Measurements from ENCODE around the gene PLXNA3.

The PLXNA3 gene

DNA sequence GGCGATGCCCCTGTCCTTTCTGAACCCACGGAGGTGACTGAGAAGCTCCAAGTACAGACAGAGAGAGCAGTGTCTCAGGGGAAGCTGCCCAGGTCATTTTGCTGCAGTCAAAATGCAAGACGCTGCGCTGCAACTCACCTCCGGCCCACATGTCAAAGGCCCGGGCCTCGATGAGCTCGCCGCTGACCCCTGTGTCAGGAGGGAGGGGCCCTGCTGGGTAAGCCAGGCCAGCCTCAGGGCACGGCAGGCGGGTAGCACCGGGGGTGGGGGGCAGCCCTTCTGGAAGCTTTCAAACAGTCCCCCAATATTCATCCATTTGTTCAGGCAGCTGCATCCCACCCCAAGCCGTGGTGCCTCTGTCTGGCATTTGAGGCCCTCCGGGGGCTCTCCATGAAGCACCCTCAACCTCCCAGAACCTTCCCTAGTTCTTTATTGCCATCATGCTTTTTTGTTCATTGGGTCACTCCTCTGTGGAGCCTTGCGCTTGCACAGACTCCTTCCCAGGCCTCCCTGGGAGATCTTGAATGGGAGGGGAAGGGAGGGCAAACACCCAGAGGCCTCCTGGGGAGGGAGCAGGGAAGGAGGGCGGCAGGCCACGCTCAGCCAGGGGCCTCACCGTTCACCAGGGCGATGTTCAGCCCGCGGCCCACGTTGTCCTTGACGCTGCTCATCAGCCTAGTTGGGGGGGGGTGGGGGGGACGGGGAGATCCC, 49.7 kb downstream of the PLXNA3 start:
- DNase-seq, result no peak

DNA sequence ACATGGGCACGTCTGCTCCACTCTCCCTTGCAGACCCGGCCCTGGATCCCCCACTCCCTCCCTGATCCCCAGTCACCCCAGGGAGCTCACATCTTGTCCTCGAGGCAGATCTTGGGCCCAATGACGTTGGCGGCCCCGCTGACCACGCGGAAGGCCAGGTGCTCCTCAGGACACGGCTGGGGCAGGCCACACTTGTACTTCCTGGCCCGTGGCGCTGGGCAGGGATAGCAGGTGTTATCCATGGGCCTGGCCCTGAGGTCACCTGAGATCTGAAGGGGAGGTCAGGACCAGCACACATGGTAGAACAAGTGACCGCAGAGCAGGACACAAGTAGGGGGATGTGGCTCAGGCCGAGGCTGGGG, 50.3 kb downstream of the PLXNA3 start:
- no peak for DNase-seq

DNA sequence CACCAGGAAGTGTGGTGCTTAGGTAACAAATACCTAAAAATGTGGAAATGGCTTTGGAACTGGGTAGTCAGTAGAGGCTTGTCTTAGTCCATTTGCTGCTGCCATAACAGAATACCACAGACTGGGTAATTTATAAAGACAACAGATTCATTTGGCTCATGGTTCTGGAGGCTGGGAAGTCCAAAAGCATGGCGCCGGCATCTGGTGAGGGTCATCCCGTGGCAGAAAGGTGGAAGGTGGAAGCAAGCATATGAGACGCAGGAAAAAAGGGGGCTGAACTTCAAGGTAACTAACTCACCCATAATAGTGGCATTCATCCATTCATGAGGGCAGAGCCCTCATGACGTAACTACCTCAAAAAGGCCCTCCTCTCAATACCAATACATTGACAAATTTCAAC, 51.4 kb downstream of the PLXNA3 start:
- no peak for DNase-seq

DNA sequence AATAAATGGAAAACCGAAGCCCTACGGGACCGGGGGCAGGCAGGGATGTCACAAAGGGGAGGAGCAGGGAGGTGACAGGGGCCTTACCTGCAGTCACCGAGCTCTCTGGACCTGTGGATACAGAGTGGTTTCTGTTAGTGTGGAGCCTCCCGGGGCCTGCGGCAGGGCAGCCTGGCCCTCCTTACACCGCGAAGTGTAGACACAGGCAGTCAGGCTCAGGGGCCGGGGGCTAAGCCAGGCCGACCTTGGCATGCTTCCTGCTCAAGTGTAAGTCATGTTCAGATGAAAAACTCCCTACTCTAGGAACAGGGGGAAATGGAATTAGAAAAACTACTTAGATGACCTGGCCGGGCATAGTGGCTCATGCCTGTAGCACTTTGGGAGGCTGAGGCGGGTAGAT, 53.7 kb downstream of the PLXNA3 start:
- DNase-seq, result no peak

DNA sequence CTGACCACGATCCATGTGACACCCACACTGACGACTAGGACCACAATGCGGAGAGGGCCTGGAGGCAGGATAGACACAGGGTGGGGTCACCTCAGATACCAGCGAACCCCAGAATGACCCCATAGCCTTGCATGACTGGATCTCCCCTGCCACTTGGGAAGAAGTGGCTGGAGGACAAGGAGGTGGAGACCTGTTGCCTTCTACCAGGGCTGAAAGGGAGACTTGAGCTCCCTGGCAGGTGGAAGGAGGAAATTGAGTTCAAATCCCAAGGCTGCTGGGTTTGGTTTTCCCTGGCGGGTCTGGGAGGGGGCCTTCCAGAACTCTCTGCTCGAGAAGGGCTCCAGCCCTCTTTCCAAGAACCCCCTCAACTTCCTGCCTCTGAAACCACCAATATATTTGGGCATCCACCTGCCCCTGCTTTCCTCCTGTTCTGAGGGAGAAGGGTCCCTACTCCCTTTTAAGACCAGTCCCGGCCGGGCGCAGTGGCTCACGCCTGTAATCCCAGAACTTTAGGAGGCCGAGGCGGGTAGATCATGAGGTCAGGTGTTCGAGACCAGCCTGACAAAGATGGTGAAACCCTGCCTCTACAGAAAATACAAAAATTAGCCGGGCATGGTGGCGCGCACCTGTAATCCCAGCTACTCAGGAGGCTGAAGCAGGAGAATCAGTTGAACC, 54.9 kb downstream of the PLXNA3 start:
- DNase-seq, result no peak

DNA sequence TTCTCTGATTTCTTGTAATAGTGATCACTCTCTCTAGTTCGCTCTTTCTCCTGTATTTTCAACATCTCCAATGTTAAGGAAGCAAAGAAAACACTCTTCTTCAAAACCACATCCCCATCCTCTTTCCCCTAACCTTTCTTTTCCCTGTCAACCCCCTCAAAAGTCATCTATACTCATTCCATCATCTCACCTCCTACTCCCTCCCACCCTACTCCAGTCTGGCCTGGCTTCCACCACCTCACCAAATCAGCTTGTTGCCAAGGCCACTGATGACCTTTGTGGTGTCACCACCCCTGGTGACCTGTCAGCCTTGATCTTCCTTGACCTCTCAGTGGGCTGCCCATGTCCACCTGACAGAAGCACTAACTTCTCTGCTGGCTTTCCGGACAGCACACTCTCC, 55.6 kb downstream of the PLXNA3 start:
- no peak for DNase-seq

DNA sequence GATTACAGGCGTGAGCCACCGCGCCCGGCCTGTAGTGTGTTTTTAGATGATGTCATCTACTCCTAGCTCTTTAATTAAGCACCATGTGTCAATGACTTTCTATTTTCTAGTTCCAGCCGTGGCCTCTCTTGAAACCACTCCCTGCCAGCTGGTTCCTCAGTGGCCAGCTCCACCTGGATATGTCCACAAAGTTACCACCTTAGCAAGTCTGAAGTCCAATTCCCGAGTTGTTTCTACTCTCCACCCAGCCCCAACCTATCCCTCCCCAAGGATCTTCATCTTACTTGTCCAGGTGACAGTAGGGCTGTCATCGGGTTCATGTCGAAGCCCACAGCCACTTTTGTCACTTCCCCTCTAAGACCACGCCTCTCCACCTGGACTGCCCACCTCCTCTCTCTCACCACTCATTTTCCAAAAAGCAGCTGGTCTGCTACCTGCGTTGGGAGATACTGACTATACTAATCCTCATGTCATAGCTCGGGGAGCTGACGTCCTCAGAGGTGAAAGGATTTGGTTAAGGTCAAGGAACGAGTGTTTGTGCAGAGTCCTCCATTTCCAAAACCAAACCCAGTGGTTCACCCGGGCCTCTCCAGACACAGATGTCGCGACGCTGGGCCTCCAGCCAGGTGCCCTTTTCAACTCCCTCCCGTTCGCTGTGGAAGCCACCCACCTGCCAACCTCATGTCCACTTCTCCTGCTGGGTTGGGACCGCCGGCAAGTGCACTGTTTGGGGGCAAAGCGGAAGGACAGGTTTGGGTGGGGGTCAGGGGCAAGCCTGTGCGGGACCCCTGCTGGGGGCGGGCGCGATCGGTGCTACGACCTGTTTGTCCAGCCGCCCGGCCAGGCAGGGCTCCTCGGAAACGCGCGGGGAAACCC, 57.2 kb downstream of the PLXNA3 start:
- DNase-seq, result no peak

DNA sequence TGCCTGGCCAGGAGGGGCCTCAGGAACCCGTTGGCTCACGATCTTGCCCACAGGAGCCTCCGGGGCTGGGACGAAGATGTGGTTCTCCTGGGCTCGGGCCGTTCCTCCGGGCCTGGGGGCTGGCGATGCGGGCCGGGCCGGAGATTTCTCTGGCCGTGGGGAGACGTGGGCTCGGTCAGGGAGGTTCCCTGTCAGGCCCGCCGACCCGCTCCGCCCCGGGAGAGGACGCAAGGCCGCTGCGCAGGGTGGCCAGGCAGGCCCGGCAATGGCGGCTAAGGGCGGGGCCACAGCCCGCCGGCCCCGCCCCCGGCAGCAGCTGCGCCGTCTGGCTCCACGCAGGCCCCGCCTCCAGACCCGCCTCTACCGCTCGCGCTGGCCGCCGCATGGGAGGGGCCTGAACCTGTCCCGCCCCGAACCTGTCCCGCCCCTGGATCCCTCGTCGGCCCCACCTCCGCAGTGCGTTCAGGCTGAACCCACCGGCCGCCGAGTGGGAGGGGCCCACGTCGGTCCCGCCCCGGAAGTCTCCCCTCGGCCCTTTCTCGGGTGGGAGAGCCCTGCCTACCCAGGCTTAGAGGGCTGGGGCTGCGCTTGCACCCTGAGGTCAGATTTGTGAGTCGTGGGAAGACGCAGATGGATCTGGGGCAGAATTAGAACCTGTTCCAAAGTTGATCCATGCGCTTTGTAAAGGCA, 58.0 kb downstream of the PLXNA3 start, which contains the start of gene FAM3A:
Gene FAM3A (minus strand): TSS at position 267 of the 690 bp plus-strand sequence. CDS start 460 bp downstream, outside the sequence.
- DNase-seq, result no peak

DNA sequence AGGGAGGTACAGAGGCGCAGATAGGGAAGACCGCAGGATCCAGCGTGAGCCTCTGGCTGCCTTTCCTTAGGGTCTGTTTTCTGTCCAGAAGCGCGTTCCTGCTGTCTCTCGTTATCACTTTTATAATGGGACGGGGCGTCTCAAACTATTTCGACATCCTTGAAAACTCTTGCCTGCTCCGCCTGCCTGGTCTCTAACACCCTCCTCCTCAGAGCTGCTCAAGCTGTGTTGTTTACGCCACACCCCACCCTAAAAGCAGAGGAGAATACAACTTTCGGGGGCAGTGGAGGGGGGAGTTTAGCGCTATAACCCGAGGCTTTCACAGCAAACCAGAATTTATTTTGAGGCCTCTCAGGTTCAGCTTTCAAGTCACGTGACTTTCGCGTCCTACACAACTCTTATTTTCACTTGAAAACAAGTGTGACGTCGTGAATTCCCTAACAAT, 58.6 kb downstream of the PLXNA3 start:
- no peak for DNase-seq

DNA sequence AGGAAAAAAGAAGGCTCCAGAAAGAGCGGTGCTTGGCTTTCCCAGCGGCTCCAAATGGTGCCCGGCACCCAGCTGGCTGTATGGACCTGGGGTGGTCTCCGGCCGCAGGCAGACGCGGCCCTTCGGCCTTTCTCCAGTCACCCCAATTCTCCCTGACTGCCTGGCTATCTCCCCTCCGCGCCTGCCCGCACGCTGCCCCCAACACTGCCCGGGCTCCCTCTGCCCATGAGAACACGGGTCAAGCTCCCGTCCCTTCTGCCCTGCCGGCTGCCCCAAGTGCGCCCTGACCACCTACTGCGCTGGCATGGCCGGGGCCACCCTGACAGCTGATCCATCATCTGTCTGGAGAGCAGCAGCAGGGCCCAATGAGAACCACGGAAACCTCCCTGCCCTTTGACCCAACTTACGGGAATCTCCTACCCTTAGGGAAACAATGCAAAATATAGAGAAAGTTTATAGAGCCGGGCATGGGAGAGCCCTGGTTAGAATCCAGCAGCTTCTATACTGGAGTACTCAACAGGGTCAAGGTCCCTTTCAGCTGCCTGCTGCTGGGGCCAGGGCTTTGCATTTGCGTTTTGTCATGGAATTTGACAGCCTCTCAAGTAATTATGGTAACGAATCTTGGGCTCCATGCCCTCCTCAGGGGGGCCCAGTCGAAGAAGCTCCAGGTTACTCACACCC, 59.2 kb downstream of the PLXNA3 start:
- no peak for DNase-seq

DNA sequence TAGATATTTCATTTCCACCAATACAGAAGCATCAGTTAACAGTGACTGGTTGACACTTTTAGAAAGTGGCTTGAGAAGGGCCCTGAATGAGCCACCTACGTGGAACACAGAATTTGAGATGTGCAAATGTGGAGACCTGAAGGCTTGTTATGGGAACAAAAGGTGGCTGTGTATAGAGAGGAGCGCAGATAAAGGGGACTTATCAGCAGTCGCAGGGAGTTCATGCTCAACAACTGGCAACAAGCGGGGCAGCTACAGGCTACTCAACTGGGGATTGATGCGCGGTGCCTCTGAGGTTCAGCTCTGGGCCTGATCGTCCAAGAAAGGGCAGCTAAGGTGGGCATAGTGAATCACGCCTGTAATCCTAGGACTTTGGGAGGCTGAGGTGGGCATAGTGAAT, 61.3 kb downstream of the PLXNA3 start:
- no peak for DNase-seq

DNA sequence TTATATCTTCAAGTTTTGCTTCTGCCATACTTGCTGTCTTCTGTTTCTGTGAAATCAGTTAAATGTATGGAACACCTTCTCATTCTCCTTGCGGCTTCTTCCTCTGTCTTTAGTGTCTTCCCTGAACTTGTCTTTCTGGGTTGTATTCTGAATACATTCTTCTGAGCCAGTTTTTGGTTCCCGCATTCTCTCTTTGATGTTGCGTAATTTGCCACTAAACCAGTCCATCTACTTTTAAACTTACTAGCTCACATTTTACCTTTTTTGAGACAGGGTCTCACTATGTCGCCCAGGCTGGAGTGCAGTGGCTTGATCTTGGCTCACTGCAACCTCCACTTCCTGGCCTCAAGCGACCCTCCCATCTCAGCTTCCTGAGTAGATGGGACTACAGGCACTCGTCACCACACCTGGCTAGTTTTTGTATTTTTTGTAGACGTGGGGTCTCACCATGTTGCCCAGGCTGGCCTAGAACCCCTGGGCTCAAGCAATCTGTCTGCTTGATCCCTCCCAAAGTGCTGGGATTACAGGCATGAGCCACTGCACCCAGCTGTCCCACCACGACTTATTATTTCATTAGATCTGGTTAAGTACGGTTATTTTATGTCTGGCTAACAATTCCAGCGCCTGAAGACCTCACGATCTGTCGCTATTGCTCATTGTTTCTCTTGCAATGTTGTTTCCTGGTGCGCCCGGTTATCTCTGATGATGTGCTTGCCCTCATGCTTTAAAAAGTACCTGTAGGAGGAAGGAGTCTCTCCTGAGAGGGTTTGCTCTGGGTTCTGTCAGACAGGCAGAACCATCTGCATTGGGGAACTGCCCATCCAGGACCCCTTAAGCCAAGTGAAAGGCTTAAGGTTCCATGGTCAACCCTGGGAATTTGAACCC, 67.8 kb downstream of the PLXNA3 start:
- DNase-seq, result no peak

DNA sequence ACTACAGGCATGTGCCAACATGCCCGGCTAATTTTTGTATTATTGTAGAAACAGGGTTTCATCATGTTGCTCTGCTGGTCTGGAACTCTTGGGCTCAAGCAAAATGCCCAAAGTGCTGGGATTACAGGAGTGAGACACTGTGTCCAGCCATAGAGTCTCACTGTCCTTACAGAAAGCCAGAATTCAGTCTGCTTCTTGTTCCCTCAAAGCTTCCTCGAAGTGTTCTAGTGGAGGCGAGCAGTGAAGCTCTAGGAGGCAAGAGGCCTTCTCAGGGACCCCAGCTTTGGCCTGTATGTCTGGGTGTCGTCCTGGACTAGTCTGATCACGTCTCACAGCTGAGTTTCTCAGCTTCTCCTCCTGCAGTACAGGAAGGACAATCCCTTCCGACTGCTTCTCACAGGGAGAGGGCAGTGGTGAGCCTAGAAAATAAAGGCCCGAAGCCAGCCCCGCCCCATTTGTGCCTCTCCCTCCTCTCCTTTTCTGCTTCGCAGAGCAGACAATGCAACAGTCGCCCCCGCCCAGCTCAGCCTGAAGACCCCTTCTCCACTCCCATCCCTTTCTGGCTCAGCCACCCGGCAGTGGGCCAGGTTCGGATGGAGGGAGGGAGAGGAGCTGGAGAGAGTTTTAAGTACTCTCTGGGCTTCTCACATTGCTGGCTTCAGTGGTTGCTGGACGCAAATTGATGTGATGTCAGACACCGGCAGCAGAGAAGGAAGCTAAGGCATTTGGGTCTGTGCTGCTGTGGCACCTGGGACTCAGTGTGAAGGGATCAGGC, 69.0 kb downstream of the PLXNA3 start:
- DNase-seq, result peak; percentile 77

Data from 8988T (cell line).